Measurements from ENCODE around the gene CEBPE.

Gene CEBPE

GRCh38 chr14:23142826-23143225 is 23.8 kb upstream of the CEBPE start:
- DNase-seq: no peak

DNA sequence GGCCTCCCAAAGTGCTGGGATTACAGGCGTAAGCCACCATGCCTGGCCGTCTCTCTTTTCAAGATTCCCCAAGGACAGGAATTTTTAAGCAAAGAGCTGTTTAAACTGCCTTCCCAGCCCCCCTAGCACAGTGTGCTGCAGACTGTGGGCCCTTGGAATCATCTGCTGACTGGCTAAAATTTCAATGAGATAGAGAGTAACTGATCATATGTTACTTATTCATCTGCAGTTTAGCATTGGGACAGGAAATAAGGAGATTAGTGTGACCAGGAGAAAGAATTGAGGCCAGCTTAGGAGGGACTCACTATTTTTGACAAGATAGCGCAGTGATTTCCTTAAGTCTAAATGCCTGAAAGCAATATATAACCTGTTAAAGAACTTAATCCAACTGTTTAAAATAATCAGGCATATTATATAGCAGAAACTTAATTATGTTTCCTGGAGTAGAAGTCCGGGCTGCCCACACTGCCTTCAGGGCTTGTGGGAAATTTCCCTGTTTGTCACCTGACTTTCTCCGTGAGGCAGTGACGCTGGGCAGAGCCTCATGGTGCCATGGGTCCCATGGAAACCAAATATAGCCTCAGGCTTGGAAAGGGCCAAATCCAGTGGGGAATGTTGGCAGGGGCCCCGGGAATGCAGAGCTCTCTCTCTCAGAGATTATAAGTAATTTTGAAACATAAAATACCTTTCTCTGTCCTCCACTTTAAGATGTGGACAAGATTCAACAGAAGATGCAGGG is 22.8 kb upstream of the CEBPE start:
- no peak for DNase-seq

- DNase-seq: no peak
Measured at GRCh38 chr14:23140371-23140770, 21.3 kb upstream of the CEBPE start.

DNA sequence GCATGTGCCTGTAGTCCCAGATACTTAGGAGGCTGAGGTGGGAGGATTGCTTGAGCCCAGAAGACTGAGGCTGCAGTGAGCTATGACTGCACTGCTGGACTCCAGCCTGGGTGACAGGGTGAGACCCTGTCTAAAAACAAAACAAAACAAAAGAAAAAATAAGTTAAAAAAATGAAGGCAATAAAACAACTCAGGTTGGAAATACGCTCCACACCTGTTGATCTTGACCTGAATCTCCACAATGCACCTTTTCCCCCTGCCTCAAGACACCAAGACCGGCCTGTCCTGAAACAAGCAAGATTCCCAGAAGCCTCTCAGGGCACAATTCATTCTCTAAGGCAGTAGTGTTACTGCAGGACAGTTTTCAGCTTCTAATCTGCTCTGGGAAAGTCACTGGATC is 20.8 kb upstream of the CEBPE start:
- DNase-seq: no peak

- DNase-seq: no peak
Measured at GRCh38 chr14:23137813-23138535, 18.9 kb upstream of the CEBPE start.

DNA sequence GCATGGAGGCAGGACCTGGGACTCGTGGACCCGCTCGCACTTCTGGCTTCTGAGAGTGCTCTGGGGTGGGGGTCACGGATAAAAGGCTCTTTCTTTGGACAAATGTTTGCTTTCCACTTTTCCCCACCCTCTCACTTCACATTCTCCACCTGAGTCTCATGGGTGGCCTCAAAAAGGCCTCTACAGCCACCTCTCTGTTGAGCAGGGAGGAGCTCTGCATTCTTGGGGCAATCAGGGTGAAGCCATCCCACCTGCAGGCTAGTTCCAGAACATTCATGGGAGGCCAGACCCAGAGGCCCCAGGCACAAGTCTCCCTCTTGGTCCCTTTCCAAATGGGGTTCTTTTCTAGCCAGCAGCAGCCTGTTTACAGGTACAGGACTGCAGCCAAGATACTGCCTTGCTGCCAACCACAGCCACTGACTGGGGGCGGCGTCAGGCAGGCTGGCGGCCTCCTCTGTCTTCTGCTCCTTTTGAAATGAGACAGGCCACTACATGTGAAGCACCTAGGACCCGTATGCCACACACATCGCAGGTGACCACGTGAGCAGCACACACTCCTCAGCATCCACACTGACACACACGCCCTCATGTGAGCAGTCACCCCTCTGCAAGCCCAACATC is 18.2 kb upstream of the CEBPE start:
- DNase-seq: no peak

DNA sequence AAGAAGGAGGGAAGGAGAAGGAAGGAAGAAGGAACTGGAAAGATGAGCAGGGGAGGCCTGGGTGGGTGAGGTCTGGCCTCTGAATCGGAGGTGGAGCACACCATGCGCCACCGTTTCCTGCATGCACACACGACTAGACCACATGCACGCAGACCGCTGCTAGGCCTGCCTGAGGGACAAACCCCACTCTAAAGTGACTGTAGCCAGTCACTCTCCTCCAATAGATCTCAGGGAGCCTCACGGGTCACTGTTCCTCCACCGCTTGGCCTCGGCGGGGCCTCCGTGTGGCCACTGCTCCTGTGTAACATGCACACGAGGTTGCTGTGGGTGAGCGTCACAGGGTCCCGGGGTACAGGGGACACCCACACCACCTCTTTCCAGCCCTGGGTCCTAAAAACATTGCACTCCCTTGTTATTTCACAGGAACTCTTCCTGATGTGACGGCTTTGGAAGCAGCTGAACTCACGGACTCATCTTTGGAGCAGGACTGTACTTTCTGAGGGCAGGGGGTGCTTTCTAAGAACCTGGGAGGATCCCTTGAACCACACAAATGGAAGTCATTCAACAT is 17.6 kb upstream of the CEBPE start:
- no peak for DNase-seq

GRCh38 chr14:23132970-23133369 is 13.9 kb upstream of the CEBPE start:
- no peak for DNase-seq

DNA sequence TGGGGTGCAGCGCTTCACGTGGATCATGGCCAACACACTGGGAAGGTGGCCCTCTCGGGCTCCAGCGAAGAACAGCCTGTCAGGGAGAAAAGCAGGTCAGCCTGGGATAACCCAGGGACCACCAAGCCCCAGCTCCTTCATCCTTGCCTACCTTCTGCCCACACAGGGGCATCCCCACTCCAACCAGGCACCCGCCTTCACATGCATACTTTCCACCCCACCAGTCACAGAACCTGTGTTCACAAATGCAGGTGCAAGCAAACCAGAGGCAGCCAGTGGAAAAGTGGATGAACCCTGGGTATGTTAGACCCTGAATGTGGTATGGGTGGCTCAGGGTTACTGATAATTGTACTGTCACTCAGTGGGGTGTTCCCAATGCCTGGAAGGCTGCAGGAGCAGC is 12.4 kb upstream of the CEBPE start:
- DNase-seq: no peak

DNA sequence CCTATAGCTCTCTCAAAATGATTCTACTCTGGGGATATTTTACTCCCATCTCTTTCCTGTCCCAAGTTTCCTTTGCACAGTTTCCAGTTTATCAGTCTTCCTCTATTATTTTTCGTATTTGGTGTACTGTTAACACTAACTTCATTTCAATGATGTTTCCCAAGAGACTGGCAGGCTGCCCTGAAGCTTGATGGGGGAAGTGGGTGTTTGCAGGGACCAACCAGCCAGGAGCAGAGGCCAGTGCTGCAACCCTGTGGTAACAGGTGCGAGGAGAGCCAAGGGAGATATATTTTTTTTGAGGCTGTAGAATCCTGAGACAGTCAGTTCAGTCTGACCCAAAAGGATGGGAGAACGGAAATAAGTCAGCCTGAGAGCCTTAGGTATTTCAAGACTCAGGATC is 11.8 kb upstream of the CEBPE start:
- DNase-seq: no peak

- DNase-seq: no peak
Measured at GRCh38 chr14:23129759-23130316, 10.8 kb upstream of the CEBPE start.

DNA sequence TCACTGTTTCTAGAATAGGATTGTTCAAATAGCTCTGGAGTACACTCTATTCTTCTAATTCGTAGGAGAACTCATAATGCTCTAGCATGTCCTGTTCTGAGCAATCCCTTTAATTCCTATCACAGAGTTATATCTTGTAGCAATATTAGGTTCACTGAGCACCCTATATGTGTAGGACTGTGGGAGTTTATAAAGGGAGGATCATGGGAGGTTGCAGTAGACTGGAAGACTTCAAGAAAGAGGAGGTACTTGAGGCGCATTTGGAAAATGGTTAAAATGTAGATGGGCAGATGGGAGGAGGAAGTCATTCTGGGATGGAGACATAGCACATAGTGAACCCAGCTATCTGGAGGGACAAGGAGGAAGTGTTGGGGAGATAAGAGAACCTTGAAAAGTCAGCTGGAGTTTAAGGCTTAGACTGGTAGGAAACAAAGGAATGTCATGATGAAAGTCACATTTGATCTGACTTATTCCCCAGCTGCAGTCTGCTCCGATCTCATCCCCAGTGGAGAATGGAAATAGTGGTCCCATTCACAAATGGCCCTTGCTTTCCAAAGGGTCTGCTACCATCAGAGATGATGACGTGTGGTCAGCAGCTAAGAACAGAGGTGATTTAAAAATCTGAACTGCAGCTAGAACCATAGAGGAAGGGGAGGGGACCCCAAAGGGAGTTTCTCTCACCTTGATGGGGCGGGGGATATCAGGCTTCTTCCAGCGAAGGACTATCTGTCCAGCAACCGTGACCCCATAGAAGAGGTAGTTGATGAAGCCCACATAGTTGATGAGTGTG is 10.1 kb upstream of the CEBPE start:
- no peak for DNase-seq

DNA sequence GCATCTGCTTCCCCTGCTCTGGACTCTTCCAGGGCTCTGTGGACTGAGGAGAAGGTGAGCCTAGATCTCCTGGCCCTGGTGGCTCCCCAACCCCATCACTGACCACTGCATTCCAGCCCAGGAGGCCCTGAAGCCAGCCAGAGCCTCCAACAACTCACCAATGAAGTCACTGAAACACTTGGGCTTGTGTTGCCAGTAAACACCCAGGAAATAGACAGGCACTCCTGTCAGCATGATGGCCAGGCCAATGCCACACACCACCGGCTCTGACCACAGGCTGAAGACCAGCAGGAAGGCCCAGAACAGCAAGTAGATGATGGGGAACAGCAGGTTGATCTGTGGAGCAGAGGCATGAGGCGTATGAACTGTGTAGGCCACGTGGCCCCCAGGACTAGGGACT is 8.8 kb upstream of the CEBPE start:
- no peak for DNase-seq

DNA sequence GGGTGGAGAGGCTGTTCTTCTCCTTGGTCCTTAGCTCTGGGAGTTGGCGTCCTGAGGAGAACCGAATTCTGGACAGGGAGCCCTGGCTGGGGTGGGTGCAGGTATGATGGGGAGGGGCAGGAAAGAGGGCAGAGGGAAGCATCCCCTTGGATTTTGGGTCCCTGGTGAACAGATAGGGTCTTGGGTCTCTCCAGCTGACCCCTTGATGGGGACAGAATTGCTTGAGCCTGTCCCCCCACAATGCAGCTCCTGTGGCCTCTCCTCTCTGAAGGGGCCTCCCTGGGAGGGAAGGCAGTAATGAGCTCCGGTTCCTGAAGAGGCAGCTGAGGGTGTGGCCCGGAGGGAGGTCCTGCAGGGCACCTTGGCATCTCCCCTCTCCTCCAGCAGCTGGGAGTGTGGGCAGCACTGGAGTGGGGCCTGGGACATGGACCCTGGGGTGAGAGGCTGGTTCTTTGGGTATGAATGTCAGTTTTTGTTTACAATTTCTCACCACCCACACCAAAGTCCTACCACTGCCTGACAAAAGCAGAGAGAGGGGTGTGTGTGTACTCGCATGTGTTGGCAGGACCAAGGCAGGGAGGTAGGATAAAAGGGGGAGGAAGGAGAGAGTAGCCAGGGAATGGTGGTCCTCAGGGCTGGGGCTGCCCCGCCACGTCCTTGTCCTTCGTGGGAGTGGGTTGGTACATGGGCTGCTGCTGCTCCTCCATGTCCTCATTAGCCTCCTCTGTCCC is 7.7 kb upstream of the CEBPE start:
- no peak for DNase-seq

- DNase-seq: no peak
Measured at GRCh38 chr14:23125933-23126524, 7.0 kb upstream of the CEBPE start.

- no peak for DNase-seq
Measured at GRCh38 chr14:23125011-23125410, 6.0 kb upstream of the CEBPE start.

DNA sequence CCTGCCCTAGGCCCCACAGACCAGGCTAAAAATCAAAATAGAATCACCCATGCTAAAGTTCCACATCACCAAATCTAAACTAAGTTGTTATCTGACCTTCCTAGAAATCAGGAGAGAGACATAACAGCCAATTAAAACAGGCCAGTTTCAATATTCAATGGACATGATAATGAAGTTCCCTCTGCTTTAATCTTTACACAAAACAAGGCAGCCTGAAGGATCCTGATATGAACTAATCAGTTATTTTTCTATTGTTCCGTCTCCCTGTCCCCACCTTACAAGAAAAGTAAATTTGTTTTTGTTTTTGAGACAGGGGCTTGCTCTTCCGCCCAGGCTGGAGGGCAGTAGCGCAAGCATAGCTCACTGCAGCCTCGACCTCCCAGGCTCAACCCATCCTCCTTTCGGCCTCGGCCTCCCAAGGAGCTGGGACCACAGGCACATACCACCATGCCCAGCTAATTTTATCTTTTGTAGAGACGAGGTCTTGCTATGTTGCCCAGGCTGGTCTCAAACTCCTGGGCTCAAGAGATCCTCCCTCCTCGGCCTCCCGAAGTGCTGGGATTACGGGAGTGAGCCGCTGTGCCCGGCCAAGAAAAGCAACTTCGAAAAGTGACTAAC is 5.4 kb upstream of the CEBPE start:
- DNase-seq: no peak

- DNase-seq: no peak
Measured at GRCh38 chr14:23123419-23123818, 4.4 kb upstream of the CEBPE start.

DNA sequence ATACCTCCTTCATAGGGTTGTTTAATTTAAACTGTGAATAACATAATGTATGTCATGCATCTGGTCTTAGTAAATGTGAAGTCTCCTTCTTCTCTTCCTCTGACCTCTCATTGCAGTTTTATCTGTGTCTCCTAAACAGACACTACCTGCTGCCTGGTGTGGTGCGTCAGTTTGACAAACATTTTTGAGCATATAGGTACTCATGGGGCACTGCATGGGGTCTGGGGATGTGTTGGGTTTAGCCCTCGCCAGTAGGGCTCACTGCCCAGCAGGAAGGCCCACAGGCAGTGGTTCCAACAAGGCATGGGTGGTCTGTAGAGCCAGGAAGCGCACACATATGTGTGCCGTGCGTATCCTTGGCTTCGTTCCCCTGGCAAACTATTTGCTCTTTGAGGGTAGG is 3.0 kb upstream of the CEBPE start:
- no peak for DNase-seq

DNA sequence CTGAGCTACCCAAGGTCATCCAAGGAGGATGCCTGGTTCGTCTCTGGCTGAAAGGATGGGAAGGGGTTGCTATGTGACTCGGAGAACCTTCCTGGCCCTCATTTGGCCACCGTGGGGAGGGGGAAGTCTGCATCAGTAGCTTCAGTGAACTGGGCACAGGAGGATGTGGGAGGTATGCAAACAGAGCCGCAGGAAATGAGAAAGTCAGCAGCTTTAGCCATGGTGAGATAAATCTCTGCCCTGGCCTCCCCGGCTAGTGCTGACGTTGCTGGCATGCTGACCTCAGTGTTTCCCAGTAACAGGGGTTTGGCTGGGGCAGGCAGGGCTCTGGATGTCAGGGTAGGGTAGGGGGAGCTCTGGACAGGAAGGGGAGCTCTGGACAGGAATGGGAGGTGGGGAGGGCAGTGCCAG is 2.3 kb upstream of the CEBPE start:
- no peak for DNase-seq
